Omental fat pad (tissue), 4 donors: ENCODE data around the gene ANKMY1. TPM values are rescaled to one million over a fixed set of nuclear protein-coding genes. Genes with fewer than 3 reads are reported as not detected.

ENCODE experiments used
- ATAC-seq: fragments of 150-250 bp; one replicate; pipeline ENCODE4 v1.9.1; 2016; ENCODE audit warnings: mild to moderate bottlenecking, moderate library complexity; ENCODE audit not compliant: low FRiP score
- DNase-seq: peaks from one replicate; pipeline ENCODE4 v3.0.0-alpha.2; 2019; ENCODE audit warnings: low spot score
- CTCF ChIP-seq, 3 donors: fragments of 450-650 bp; IDR thresholded peaks; one replicate each; pipeline ENCODE4 v1.5.1; 2016 to 2017; ENCODE audit warnings: antibody characterized with exemption in 3 of 3, mild to moderate bottlenecking in 3 of 3, moderate library complexity in 2 of 3
- small RNA-seq: library from RNA; depleted of rRNA; stranded (forward); fragments of <200 nt; gene quantifications from one replicate; pipeline ENCODE3, GENCODE V24; 2016
- total RNA-seq, 4 donors: library from RNA; depleted of rRNA; stranded (reverse); fragments of >200 nt; gene quantifications; one replicate each; pipeline ENCODE4 v1.1.0, GENCODE V29; 2016

Gene ANKMY1
- total RNA-seq, 4 donors from 2014 or later, result 8.3 to 23.2 (median 16.7) TPM

- DNase-seq (peak; percentile 6), ATAC-seq (no peak)
- TF ChIP-seq CTCF (IDR thresholded peaks at IDR 0.05), result no peak
These were observed 124.7 kb downstream of the ANKMY1 start for GRCh38 chr2:240432820-240433801.

- DNase-seq (peak; percentile 10), ATAC-seq (no peak)
- no peak for TF ChIP-seq CTCF (IDR thresholded peaks at IDR 0.05)
These were observed 125.4 kb downstream of the ANKMY1 start for GRCh38 chr2:240432430-240432819.

- no peak for TF ChIP-seq CTCF (IDR thresholded peaks at IDR 0.05)
- DNase-seq (peak; percentile 12), ATAC-seq (no peak)
These were observed 125.9 kb downstream of the ANKMY1 start for GRCh38 chr2:240431661-240432424.

DNA sequence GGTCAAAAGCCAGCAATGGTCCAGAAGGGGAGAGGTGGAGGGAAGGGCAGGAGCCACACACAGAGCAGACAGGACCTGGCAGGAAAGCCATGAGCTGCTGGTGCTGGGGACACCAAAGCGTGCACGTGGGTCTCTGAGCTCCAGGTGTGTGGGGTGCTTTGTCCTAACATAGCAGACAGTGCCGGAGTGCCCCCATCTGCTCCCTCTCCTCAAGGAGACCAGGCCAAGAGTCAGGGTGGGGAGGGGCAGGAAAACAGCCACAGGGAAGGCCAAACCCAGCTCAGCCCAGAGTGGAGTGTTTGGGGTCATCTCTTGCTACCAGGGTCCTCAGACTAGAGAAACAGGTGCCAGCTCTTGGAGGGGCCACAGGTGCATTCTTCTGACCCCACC is 126.5 kb downstream of the ANKMY1 start:
- ATAC-seq, result no peak
- peak; percentile 12 for DNase-seq

DNA sequence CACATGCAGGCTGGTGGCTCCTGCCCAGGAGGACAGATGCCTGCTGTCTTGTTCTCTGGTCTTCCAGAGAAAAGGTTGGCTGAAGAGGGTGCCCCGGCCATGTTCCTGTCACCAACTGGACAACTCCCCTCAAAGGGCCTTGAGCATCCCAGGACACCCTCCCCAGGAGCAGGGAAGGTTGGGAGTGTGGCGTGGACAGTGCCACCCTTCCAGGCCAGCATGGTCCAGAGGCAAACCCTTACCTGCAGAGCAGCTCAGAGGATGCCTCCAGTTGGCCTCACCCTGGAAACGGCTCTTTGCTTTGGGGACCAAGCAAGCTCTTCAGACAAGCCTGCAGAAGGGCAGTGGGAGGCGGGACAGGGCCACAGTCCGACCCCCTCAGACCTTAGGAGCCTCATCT is 127.2 kb downstream of the ANKMY1 start:
- no peak for TF ChIP-seq CTCF (IDR thresholded peaks at IDR 0.05)
- DNase-seq, result peak; percentile 5
- no peak for ATAC-seq

More for the DNA sequence above, 126.5 kb downstream of the ANKMY1 start:
- TF ChIP-seq CTCF (IDR thresholded peaks at IDR 0.05), result no peak

DNA sequence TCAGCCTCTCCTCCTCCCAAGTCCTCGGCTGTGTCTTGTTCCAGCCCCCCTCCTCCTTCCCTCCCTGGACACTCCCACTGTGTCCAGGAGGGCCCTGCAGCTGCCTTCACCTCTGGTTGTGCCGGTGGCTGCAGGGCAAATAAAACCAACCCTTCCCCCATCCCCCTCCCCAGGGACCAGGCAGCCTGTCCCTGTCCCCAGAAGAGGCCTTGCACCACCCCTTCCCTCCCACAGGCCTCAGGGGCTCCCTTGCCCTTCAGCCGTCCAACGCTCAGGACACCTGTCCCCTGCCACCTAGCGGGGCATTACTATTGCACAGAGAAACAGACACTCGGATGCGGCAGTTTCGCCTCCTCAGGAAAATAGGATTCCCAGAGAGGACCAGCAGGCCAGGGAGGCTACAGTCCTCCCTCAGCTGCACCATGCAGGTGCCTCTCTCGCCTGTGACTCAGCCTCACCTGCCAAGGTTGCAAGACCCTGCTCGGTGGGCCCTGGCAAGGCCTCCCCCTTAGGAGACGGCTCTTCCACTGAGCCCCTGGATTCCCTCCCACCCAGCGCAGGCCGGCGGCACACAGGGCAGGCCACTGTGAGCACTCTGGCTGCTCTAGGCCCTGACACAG is 127.8 kb downstream of the ANKMY1 start:
- peak; percentile 3 for DNase-seq
- TF ChIP-seq CTCF (IDR thresholded peaks at IDR 0.05), result no peak
- ATAC-seq, result no peak

Small RNA genes lying within 50 kb of the gene (small RNA-seq; reads per million reads assigned to genes)
- gene MIR149, result 7.5 reads per million, percentile 84 among the genes with 10 or more reads in this experiment

Other genes starting within 250 kb of the ANKMY1 start
- 10 to 100 TPM; 33.6 to 91.4 (median 39.5) TPM for gene GPC1, start 122.3 kb downstream of the ANKMY1 start, total RNA-seq
- gene DUSP28, start 2.4 kb upstream of the ANKMY1 start, total RNA-seq, result 1 to 10 TPM; 3.3 to 5.5 (median 4.7) TPM
- 10 to 100 TPM; 41.6 to 97.4 (median 71.8) TPM for gene RNPEPL1, start 10.5 kb upstream of the ANKMY1 start, total RNA-seq
- 10 to 100 TPM; 11.6 to 22.6 (median 17.7) TPM for gene CAPN10, start 28.7 kb upstream of the ANKMY1 start, total RNA-seq
- 1 to 10 TPM; 1.3 to 2.4 (median 1.9) TPM for gene GPR35, start 67.5 kb upstream of the ANKMY1 start, total RNA-seq
- gene AQP12B, start 124.9 kb upstream of the ANKMY1 start, total RNA-seq, result not detected
- gene AQP12A, start 133.9 kb upstream of the ANKMY1 start, total RNA-seq, result not detected